Measurements from ENCODE around the gene FAM13A. TPM values are rescaled to one million over a fixed set of nuclear protein-coding genes. Genes with fewer than 3 reads are reported as not detected.
A peak's percentile ranks its signal among the peaks of the same experiment; 100 is the strongest.

FAM13A gene
- total RNA-seq, 1 donor from 2014 or later = 29.5 TPM

DNA sequence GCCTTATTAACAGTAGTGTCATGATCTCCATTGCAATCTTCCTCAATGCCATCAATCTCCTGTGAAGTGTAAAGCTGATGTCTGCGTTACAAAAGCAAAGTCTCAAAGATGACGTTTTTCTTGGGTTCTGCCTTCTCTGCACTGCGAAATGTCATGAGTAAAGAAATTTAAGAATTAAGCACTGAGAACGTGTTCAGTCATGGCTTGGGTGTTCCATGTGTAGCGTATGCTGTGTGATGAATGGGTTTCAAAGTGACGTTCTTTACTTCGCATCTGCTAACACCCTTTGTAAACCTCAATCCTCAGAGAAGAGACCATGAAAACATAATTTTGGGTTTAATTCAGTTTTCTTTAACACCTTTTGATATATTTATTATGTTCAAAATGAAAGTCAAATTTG is 360.4 kb downstream of the FAM13A start:
- peaks cover 1% of the 10 kb centered on the region for H3K36me3 Mint-ChIP-seq (ENCODE audit: insufficient read depth)
- TF ChIP-seq, protein P1, sequence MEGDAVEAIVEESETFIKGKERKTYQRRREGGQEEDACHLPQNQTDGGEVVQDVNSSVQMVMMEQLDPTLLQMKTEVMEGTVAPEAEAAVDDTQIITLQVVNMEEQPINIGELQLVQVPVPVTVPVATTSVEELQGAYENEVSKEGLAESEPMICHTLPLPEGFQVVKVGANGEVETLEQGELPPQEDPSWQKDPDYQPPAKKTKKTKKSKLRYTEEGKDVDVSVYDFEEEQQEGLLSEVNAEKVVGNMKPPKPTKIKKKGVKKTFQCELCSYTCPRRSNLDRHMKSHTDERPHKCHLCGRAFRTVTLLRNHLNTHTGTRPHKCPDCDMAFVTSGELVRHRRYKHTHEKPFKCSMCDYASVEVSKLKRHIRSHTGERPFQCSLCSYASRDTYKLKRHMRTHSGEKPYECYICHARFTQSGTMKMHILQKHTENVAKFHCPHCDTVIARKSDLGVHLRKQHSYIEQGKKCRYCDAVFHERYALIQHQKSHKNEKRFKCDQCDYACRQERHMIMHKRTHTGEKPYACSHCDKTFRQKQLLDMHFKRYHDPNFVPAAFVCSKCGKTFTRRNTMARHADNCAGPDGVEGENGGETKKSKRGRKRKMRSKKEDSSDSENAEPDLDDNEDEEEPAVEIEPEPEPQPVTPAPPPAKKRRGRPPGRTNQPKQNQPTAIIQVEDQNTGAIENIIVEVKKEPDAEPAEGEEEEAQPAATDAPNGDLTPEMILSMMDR (IDR thresholded peaks at IDR 0.05; ENCODE audit: unreplicated experiment) = no peak
- no peaks in the 10 kb centered on the region for H3K9me3 Mint-ChIP-seq (ENCODE audit: low read depth)
- H3K4me1 Mint-ChIP-seq (ENCODE audit: low read depth) = peaks cover 3% of the 10 kb centered on the region
- no peak for DNase-seq (ENCODE audit: low spot score, unreplicated experiment)
- no peak overlapping the region for H3K27ac Mint-ChIP-seq
- H3K4me3 Mint-ChIP-seq (ENCODE audit: low read depth) = peak overlapping the region; percentile 82
- H3K27me3 Mint-ChIP-seq = no peaks in the 10 kb centered on the region

DNA sequence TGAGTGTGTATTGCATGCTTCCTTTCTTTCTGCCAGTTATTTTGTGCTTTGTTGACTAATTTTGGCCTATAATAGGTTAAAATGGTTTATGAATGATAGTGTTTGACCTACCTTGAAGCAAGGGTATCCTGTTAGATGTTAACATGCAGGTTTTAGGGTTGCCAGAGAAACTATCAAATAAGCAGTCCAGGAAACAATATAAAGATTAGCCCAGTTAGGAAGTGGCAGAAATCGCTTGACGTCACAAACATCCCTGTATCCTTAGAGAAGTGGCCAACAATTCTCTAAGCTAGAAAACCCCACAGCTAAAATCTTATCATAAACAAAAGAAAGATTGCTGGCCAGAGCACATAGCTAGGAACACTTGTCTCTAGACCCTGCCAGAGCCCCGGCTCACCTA is 363.2 kb downstream of the FAM13A start:
- DNase-seq (ENCODE audit: low spot score, unreplicated experiment) = no peak
- TF ChIP-seq, protein P1 (IDR thresholded peaks at IDR 0.05; ENCODE audit: unreplicated experiment) = no peak
- Mint-ChIP-seq H3K4me3 (ENCODE audit: low read depth) (no peak overlapping the region), H3K27me3 (no peaks in the 10 kb centered on the region), H3K27ac (no peak overlapping the region), H3K9me3 (ENCODE audit: low read depth) (no peaks in the 10 kb centered on the region), H3K36me3 (ENCODE audit: insufficient read depth) (peaks cover 1% of the 10 kb centered on the region), H3K4me1 (ENCODE audit: low read depth) (peaks cover 3% of the 10 kb centered on the region)

DNA sequence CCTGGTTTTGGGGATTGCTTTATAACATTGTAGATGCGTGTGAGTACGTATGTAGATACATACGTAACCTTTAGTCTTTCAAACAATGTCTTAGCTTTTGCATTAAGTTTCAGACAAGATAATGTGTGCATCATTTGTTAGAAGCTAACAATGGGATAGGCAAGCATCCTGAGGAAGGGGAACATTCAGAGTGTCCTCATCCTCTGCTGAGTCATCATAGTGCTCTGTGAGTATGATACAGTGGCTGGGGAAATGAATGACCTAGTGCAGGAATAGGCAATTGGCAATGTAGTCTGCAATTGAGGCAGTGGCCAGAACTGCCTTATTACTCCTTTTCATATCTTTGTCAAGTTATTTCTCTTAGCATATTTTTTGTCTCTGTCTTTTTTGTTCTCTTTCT is 366.6 kb downstream of the FAM13A start:
- H3K27ac Mint-ChIP-seq = no peak overlapping the region
- no peaks in the 10 kb centered on the region for H3K9me3 Mint-ChIP-seq (ENCODE audit: low read depth)
- TF ChIP-seq, protein P1 (IDR thresholded peaks at IDR 0.05; ENCODE audit: unreplicated experiment) = no peak
- DNase-seq (ENCODE audit: low spot score, unreplicated experiment) = no peak
- H3K36me3 Mint-ChIP-seq (ENCODE audit: insufficient read depth) = peaks cover 2% of the 10 kb centered on the region
- no peaks in the 10 kb centered on the region for H3K27me3 Mint-ChIP-seq
- H3K4me3 Mint-ChIP-seq (ENCODE audit: low read depth) = no peak overlapping the region
- peaks cover 1% of the 10 kb centered on the region for H3K4me1 Mint-ChIP-seq (ENCODE audit: low read depth)

DNA sequence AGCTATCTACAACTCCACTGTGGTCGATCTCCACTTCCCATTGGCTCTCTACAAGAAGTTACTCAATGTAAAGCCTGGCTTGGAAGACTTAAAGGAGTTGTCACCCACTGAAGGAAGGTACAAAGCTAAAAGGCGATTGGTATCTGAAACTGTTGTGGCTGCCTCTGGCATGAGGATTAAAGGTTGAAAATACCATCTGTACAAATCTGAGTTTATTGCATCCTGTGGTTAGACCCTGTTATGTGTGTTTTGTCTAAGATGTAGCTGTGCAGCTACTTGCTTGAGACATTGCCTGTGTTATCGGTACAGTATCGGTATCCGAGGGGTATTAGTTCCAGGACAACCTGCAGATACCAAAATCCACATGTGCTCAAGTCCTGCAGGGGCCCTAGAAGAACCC is 375.8 kb downstream of the FAM13A start:
- DNase-seq (ENCODE audit: low spot score, unreplicated experiment) = no peak
- Mint-ChIP-seq H3K4me1 (ENCODE audit: low read depth) (no peaks in the 10 kb centered on the region), H3K9me3 (ENCODE audit: low read depth) (peaks cover 7% of the 10 kb centered on the region), H3K4me3 (ENCODE audit: low read depth) (no peak overlapping the region), H3K27ac (no peak overlapping the region), H3K36me3 (ENCODE audit: insufficient read depth) (peaks cover 20% of the 10 kb centered on the region), H3K27me3 (no peaks in the 10 kb centered on the region)
- TF ChIP-seq, protein P1 (IDR thresholded peaks at IDR 0.05; ENCODE audit: unreplicated experiment) = no peak

Other genes starting within 250 kb of the FAM13A start
- 9.2 and 9.8 TPM in 2 replicates for gene TIGD2, start 54.3 kb upstream of the FAM13A start, total RNA-seq